Fibroblast of gingiva (primary cell): ENCODE measurements around the gene PTPRG.
"Not testable (repeated sequence)": the region's sequence is repeated elsewhere in the genome, so short reads cannot be mapped to it uniquely, and the experiment has no call there.

Experiments
- DNase-seq: peaks from one replicate; pipeline ENCODE4 v3.0.0-alpha.2; 2011; ENCODE audit warnings: low read depth

The PTPRG gene

GRCh38 chr3:61724801-61725200, 163.4 kb downstream of the PTPRG start:
- no peak for DNase-seq

- no peak for DNase-seq
Measured at GRCh38 chr3:61725851-61726333, 164.5 kb downstream of the PTPRG start.

GRCh38 chr3:61727435-61727834, 166.1 kb downstream of the PTPRG start:
- DNase-seq: no peak

GRCh38 chr3:61729038-61729634, 167.8 kb downstream of the PTPRG start:
- DNase-seq: no peak

- no peak for DNase-seq
Measured at GRCh38 chr3:61730056-61730455, 168.7 kb downstream of the PTPRG start.

- no peak for DNase-seq
Measured at GRCh38 chr3:61730577-61731231, 169.3 kb downstream of the PTPRG start.

GRCh38 chr3:61733000-61733399, 171.6 kb downstream of the PTPRG start:
- no peak for DNase-seq

- DNase-seq: no peak
Measured at GRCh38 chr3:61733876-61734275, 172.5 kb downstream of the PTPRG start.

GRCh38 chr3:61734749-61735686, 173.6 kb downstream of the PTPRG start:
- no peak for DNase-seq

- no peak for DNase-seq
Measured at GRCh38 chr3:61736506-61736905, 175.1 kb downstream of the PTPRG start.

GRCh38 chr3:61739640-61740039, 178.3 kb downstream of the PTPRG start:
- DNase-seq: no peak

GRCh38 chr3:61740494-61740893, 179.1 kb downstream of the PTPRG start:
- no peak for DNase-seq

GRCh38 chr3:61741551-61741950, 180.2 kb downstream of the PTPRG start:
- DNase-seq: no peak

GRCh38 chr3:61742006-61742405, 180.6 kb downstream of the PTPRG start:
- DNase-seq: no peak

GRCh38 chr3:61743067-61743466, 181.7 kb downstream of the PTPRG start:
- no peak for DNase-seq

GRCh38 chr3:61743686-61744242, 182.4 kb downstream of the PTPRG start:
- no peak for DNase-seq

- DNase-seq: no peak
Measured at GRCh38 chr3:61748288-61748687, 186.9 kb downstream of the PTPRG start.

GRCh38 chr3:61750766-61751165, 189.4 kb downstream of the PTPRG start:
- DNase-seq: no peak

- no peak for DNase-seq
Measured at GRCh38 chr3:61758839-61759238, 197.5 kb downstream of the PTPRG start.

- DNase-seq: not testable (repeated sequence)
Measured at GRCh38 chr3:61760783-61761182, 199.4 kb downstream of the PTPRG start.

GRCh38 chr3:61761694-61762430, 200.5 kb downstream of the PTPRG start:
- no peak for DNase-seq
